Stimulated activated CD8-positive, alpha-beta memory T cell treated with anti-CD3 and anti-CD28 coated beads, Interleukin-2, amount 100 ng/mL, for 1 hour (primary cell): ENCODE data around the gene CEL.
"Not testable (repeated sequence)": the region's sequence is repeated elsewhere in the genome, so short reads cannot be mapped to it uniquely, and the experiment has no call there.

ENCODE experiments used
- DNase-seq, 2 donors: peaks; one replicate each; pipeline ENCODE4 v3.0.0-alpha.2; 2020; ENCODE audit warnings: low read depth in 2 of 2

Gene CEL

GRCh38 chr9:133083688-133084087 is 21.9 kb downstream of the CEL start:
- DNase-seq: not testable (repeated sequence)

- not testable (repeated sequence) for DNase-seq
Observed at GRCh38 chr9:133086212-133086860, 24.6 kb downstream of the CEL start.

- DNase-seq: no peak
Observed at GRCh38 chr9:133086894-133087293, 25.1 kb downstream of the CEL start.

GRCh38 chr9:133087429-133088145 is 25.8 kb downstream of the CEL start:
- no peak for DNase-seq

- DNase-seq: no peak
Observed at GRCh38 chr9:133088146-133088750, 26.5 kb downstream of the CEL start.

GRCh38 chr9:133088756-133089155 is 27.0 kb downstream of the CEL start:
- DNase-seq: no peak

- DNase-seq: no peak
Observed at GRCh38 chr9:133089271-133089671, 27.5 kb downstream of the CEL start.

- no peak for DNase-seq
Observed at GRCh38 chr9:133090187-133090586, 28.4 kb downstream of the CEL start.

GRCh38 chr9:133090752-133091385 is 29.1 kb downstream of the CEL start:
- no peak for DNase-seq

- DNase-seq: not testable (repeated sequence)
Observed at GRCh38 chr9:133094351-133094750, 32.6 kb downstream of the CEL start.

- DNase-seq: no peak
Observed at GRCh38 chr9:133094842-133095393, 33.1 kb downstream of the CEL start.

- DNase-seq: no peak
Observed at GRCh38 chr9:133098104-133098754, 36.4 kb downstream of the CEL start.

GRCh38 chr9:133098871-133099270 is 37.1 kb downstream of the CEL start:
- DNase-seq: no peak

GRCh38 chr9:133099726-133100505 is 38.1 kb downstream of the CEL start:
- DNase-seq: no peak

GRCh38 chr9:133100506-133101355 is 39.0 kb downstream of the CEL start:
- no peak for DNase-seq

GRCh38 chr9:133101356-133102189 is 39.8 kb downstream of the CEL start:
- DNase-seq: no peak

GRCh38 chr9:133102190-133103021 is 40.6 kb downstream of the CEL start:
- DNase-seq: no peak
